ENCODE results near the gene TUBGCP6.

DNA sequence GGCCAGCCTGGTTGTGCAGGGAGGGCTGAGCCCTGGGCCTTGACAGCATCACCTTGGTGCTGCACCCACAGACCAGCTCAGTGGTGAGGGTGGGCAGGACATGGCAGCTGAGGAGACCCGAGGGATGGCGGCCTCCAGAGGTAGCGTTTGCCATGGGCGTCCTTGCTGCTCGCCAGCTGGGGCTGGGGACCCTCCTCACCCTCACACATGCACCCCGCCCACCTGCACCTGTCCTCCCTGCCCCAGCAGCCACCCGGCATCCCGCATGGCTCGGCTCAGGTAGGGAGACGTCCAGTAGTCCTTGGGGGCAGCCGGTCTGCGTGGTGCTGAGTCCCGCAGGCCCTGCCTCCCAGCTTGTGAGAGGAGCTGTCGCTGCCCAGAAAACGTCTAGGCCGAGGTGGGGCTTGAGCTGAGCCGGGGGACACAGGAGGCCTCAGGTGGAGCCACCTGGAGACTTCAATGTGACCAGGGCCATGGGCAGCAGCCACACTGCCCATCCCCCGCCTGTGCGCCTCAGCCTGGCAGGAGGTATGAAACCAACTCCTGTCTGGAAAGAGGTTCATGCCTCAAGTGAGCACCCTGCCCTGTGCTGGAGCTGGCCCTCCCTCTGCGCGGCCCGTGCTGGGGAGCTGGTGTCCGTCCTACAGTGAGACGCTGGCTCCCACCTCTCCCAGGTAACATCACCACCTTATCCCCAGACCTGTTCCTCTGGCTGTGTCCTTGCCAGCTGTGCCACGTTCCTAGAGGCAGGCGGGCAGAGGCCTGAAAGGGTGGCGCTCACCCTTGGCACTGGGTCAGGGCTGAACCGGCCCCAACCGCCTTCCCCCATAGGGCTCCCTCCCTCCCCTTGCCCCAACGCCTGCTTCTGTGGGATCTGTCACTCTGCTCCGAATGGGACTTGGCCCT lies 62.4 kb downstream of the TUBGCP6 start:
- TF ChIP-seq FOXK2 (IDR thresholded peaks at IDR 0.05) (no peak), SUZ12 (IDR thresholded peaks at IDR 0.05) (no peak), ARNT (IDR thresholded peaks at IDR 0.05) (no peak), PKNOX1 (IDR thresholded peaks at IDR 0.05) (no peak), HDGF (IDR thresholded peaks at IDR 0.05; ENCODE audit: borderline replicate concordance) (no peak), BHLHE40 (IDR thresholded peaks at IDR 0.05; ENCODE audit: borderline replicate concordance) (no peak), CTBP1 (IDR thresholded peaks at IDR 0.05; ENCODE audit: borderline replicate concordance) (no peak), NFRKB (IDR thresholded peaks at IDR 0.05) (no peak), FOXM1 (IDR thresholded peaks at IDR 0.05; ENCODE audit: borderline replicate concordance) (no peak), FOXA1 (IDR thresholded peaks at IDR 0.05) (no peak), LEF1 (IDR thresholded peaks at IDR 0.05; ENCODE audit: borderline replicate concordance) (no peak)
